GM19467 (cell line): ENCODE results near the gene SMURF1.

Experiments
- ATAC-seq: cut with Tn5 transposase; IDR thresholded peaks from one replicate; pipeline ENCODE4 v1.9.1; 2021; ENCODE audit warnings: mild to moderate bottlenecking, moderate library complexity; ENCODE audit not compliant: unreplicated experiment

Gene SMURF1

GRCh38 chr7:99008181-99008631 lies 135.7 kb downstream of the SMURF1 start:
- ATAC-seq: no peak

- no peak for ATAC-seq
Measured at GRCh38 chr7:99006739-99007424, 137.0 kb downstream of the SMURF1 start.

GRCh38 chr7:99005776-99006175 lies 138.1 kb downstream of the SMURF1 start:
- no peak for ATAC-seq

GRCh38 chr7:99004781-99005500 lies 139.0 kb downstream of the SMURF1 start:
- no peak for ATAC-seq

GRCh38 chr7:99004216-99004615 lies 139.7 kb downstream of the SMURF1 start:
- no peak for ATAC-seq

GRCh38 chr7:99003419-99003818 lies 140.5 kb downstream of the SMURF1 start:
- ATAC-seq: no peak

GRCh38 chr7:99002827-99003212 lies 141.1 kb downstream of the SMURF1 start:
- no peak for ATAC-seq

- ATAC-seq: no peak
Measured at GRCh38 chr7:99002148-99002826, 141.6 kb downstream of the SMURF1 start.

GRCh38 chr7:99001482-99002147 lies 142.3 kb downstream of the SMURF1 start:
- no peak for ATAC-seq

- ATAC-seq: no peak
Measured at GRCh38 chr7:99000904-99001465, 142.9 kb downstream of the SMURF1 start.

GRCh38 chr7:99000196-99000903 lies 143.6 kb downstream of the SMURF1 start:
- ATAC-seq: no peak

- no peak for ATAC-seq
Measured at GRCh38 chr7:98998821-98999725, 144.8 kb downstream of the SMURF1 start.

- no peak for ATAC-seq
Measured at GRCh38 chr7:98997846-98998245, 146.1 kb downstream of the SMURF1 start.

- no peak for ATAC-seq
Measured at GRCh38 chr7:98996150-98996552, 147.8 kb downstream of the SMURF1 start.

GRCh38 chr7:98995523-98996149 lies 148.3 kb downstream of the SMURF1 start:
- no peak for ATAC-seq

- ATAC-seq: no peak
Measured at GRCh38 chr7:98995111-98995510, 148.8 kb downstream of the SMURF1 start.

GRCh38 chr7:98994046-98994944 lies 149.6 kb downstream of the SMURF1 start:
- ATAC-seq: no peak
